IMR-90 (cell line): ENCODE results near the gene CDH15.

Experiments used
- BHLHE40 ChIP-seq: fragments of 150-350 bp; IDR thresholded peaks from 2 replicates; pipeline ENCODE4 v1.6.1; 2016; ENCODE audit warnings: mild to moderate bottlenecking, low read depth, low read length
- FOS ChIP-seq: fragments of 150-350 bp; IDR thresholded peaks from 2 replicates; pipeline ENCODE4 v1.6.1; 2016; ENCODE audit warnings: low read depth, low read length
- MXI1 ChIP-seq: IDR thresholded peaks from 2 replicates; pipeline ENCODE4 v1.6.1; 2012; ENCODE audit warnings: low read depth, mild to moderate bottlenecking, low read length, moderate library complexity, borderline replicate concordance
- POLR2A ChIP-seq: IDR thresholded peaks from 2 replicates; pipeline ENCODE4 v1.6.1; 2012; ENCODE audit warnings: mild to moderate bottlenecking, low read depth, low read length
- RCOR1 ChIP-seq: IDR thresholded peaks from 2 replicates; pipeline ENCODE4 v1.6.1; 2012; ENCODE audit warnings: mild to moderate bottlenecking, low read length, improper control_type of control experiment; ENCODE audit not compliant: insufficient replicate concordance
- RFX5 ChIP-seq: IDR thresholded peaks from 2 replicates; pipeline ENCODE4 v1.8.0; 2012; ENCODE audit warnings: low read depth, mild to moderate bottlenecking, low read length, moderate library complexity
- SMC3 ChIP-seq: fragments of 150-350 bp; IDR thresholded peaks from 2 replicates; pipeline ENCODE4 v1.6.1; 2016; ENCODE audit warnings: low read depth, mild to moderate bottlenecking, antibody characterized with exemption, low read length, moderate library complexity
- USF2 ChIP-seq: fragments of 150-350 bp; IDR thresholded peaks from 2 replicates; pipeline ENCODE4 v1.6.1; 2017; ENCODE audit warnings: mild to moderate bottlenecking, antibody characterized with exemption, low read length, low read depth
- TF ChIP-seq, protein P1 (sequence below): conservative IDR thresholded peaks from 2 replicates; pipeline ENCODE4 v1.5.1; 2012; ENCODE audit warnings: mild to moderate bottlenecking, low read depth, low read length, improper control_type of control experiment

DNA sequence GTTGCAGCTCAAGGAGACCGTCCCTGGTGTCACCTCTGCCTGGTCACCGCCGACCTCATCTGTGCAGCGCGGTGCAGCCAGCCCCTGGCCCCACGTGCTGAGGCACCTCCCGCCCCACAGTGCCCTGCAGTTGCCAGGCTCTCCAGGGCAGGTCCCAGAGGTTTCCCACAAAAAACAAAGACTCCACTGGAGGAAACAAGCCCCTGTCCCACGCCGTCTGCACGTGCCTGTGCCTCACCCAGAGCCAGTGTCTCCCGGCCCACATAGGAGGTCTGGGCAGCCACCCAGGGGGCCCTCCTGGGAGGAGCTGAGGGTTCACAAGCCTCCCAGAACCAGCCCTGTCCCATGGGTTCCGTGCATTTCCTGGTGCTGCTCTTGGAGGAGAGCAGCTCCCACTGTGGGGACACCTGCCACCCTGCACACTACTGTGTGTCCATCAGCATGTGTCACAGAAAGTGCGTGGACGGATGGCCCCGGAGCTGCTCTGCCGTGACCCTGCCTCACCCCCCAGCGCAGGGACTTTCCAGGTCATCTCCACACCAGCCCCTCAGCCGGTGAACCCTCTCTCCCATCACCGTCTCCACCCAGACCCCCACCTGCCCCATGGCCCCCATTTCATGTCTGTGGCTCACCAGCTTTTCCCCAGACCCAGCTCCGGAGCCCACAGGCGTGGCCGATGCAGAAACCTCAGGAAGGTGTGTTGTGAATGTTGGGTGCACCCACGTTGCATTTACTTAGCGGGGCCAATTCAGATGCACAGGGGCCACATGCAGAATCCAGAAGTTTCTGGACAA lies 17.0 kb upstream of the CDH15 start:
- TF ChIP-seq, protein P1, sequence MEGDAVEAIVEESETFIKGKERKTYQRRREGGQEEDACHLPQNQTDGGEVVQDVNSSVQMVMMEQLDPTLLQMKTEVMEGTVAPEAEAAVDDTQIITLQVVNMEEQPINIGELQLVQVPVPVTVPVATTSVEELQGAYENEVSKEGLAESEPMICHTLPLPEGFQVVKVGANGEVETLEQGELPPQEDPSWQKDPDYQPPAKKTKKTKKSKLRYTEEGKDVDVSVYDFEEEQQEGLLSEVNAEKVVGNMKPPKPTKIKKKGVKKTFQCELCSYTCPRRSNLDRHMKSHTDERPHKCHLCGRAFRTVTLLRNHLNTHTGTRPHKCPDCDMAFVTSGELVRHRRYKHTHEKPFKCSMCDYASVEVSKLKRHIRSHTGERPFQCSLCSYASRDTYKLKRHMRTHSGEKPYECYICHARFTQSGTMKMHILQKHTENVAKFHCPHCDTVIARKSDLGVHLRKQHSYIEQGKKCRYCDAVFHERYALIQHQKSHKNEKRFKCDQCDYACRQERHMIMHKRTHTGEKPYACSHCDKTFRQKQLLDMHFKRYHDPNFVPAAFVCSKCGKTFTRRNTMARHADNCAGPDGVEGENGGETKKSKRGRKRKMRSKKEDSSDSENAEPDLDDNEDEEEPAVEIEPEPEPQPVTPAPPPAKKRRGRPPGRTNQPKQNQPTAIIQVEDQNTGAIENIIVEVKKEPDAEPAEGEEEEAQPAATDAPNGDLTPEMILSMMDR, result no peak
- TF ChIP-seq FOS (no peak), RFX5 (no peak), MXI1 (no peak), RCOR1 (no peak), SMC3 (no peak), BHLHE40 (peak; percentile 58), POLR2A (no peak), USF2 (no peak)
